ENCODE data around the gene OPALIN. TPM values are rescaled to one million over a fixed set of nuclear protein-coding genes. Genes with fewer than 3 reads are reported as not detected.

Gene OPALIN
- total and polyA plus RNA-seq, 4 donors: not detected

- Histone ChIP-seq H3K27ac (ENCODE audit: low read depth in 1 of 2, low read length in 2 of 2) (no peak overlapping the region), H3K4me3 (ENCODE audit: low read depth in 1 of 3, low read length in 3 of 3) (no peak overlapping the region), H3K9ac (ENCODE audit: low read depth in 1 of 2, low read length in 2 of 2) (no peak overlapping the region), H3K27me3 (ENCODE audit: control insufficient read depth in 4 of 4, insufficient read depth in 4 of 4, low read length in 3 of 4) (no peaks in the 10 kb centered on the region), H3K36me3 (ENCODE audit: control insufficient read depth in 4 of 4, insufficient read depth in 3 of 4, low read depth in 1 of 4, low read length in 3 of 4) (no peaks in the 10 kb centered on the region), H3K9me3 (ENCODE audit: control insufficient read depth in 4 of 4, low read length in 3 of 4) (no peaks in the 10 kb centered on the region), H3K4me1 (ENCODE audit: control insufficient read depth in 4 of 4, insufficient read depth in 4 of 4, low read length in 3 of 4) (peaks cover 0 to 10% (median 6%) of the 10 kb centered on the region in 4 donors)
- TF ChIP-seq RAD21 (IDR thresholded peaks at IDR 0.05): no peak
- no peak for TF ChIP-seq GABPA (IDR thresholded peaks at IDR 0.05 in 1 of 2, conservative IDR thresholded peaks at IDR 0.05 in 1 of 2)
- TF ChIP-seq CTCF (IDR thresholded peaks at IDR 0.05; ENCODE audit: low read depth, low read length, missing input control): no peak
- TF ChIP-seq HNF4A (conservative IDR thresholded peaks at IDR 0.05): no peak
- TF ChIP-seq REST (IDR thresholded peaks at IDR 0.05): no peak
- TF ChIP-seq NR2F2 (IDR thresholded peaks at IDR 0.05): no peak
- TF ChIP-seq ATF3 (IDR thresholded peaks at IDR 0.05): no peak
- TF ChIP-seq YY1 (IDR thresholded peaks at IDR 0.05): no peak
- TF ChIP-seq TAF1 (conservative IDR thresholded peaks at IDR 0.05): no peak
- 78% methylated on average over 7 of the region's 7 CpGs for WGBS
- DNase-seq (ENCODE audit: low spot score): no peak
Observed at GRCh38 chr10:96376483-96376882, 17.7 kb upstream of the OPALIN start.

- Histone ChIP-seq H3K27me3 (ENCODE audit: control insufficient read depth in 4 of 4, insufficient read depth in 4 of 4, low read length in 3 of 4) (no peaks in the 10 kb centered on the region), H3K36me3 (ENCODE audit: control insufficient read depth in 4 of 4, insufficient read depth in 3 of 4, low read depth in 1 of 4, low read length in 3 of 4) (no peaks in the 10 kb centered on the region), H3K4me3 (ENCODE audit: low read depth in 1 of 3, low read length in 3 of 3) (peak overlapping the region in 2 of 3 donors; percentile 37 to 56), H3K9me3 (ENCODE audit: control insufficient read depth in 4 of 4, low read length in 3 of 4) (no peaks in the 10 kb centered on the region), H3K9ac (ENCODE audit: low read depth in 1 of 2, low read length in 2 of 2) (no peak overlapping the region), H3K4me1 (ENCODE audit: control insufficient read depth in 4 of 4, insufficient read depth in 4 of 4, low read length in 3 of 4) (peaks cover 0 to 10% (median 6%) of the 10 kb centered on the region in 4 donors), H3K27ac (ENCODE audit: low read depth in 1 of 2, low read length in 2 of 2) (no peak overlapping the region)
- 4% methylated on average over 36 of the region's 36 CpGs for WGBS
- peak; percentile 77 for DNase-seq (ENCODE audit: low spot score)
- peak in 1 of 2 donors; percentile 9 for TF ChIP-seq GABPA (IDR thresholded peaks at IDR 0.05 in 1 of 2, conservative IDR thresholded peaks at IDR 0.05 in 1 of 2)
- TF ChIP-seq NR2F2 (IDR thresholded peaks at IDR 0.05): no peak
- TF ChIP-seq YY1 (IDR thresholded peaks at IDR 0.05): peak; percentile 79
- no peak for TF ChIP-seq ZBTB33 (IDR thresholded peaks at IDR 0.05)
- TF ChIP-seq RXRA (IDR thresholded peaks at IDR 0.05): peak; percentile 59 to 73
- no peak for TF ChIP-seq TAF1 (conservative IDR thresholded peaks at IDR 0.05)
- TF ChIP-seq REST (IDR thresholded peaks at IDR 0.05): no peak
- TF ChIP-seq CTCF (IDR thresholded peaks at IDR 0.05; ENCODE audit: low read depth, low read length, missing input control): peak; percentile 99
- peak; percentile 70 to 74 for TF ChIP-seq HNF4A (conservative IDR thresholded peaks at IDR 0.05)
- TF ChIP-seq SP1 (IDR thresholded peaks at IDR 0.05): peak; percentile 37
- TF ChIP-seq MAX (IDR thresholded peaks at IDR 0.05): no peak
- peak; percentile 11 for TF ChIP-seq FOXA1 (IDR thresholded peaks at IDR 0.05)
- TF ChIP-seq RAD21 (IDR thresholded peaks at IDR 0.05): peak; percentile 98 to 99
Observed at GRCh38 chr10:96374985-96375830, 16.4 kb upstream of the OPALIN start.
